Heart left ventricle (tissue), 16 donors: ENCODE measurements around the gene WDR5B. TPM values are rescaled to one million over a fixed set of nuclear protein-coding genes. Genes with fewer than 3 reads are reported as not detected.

ENCODE experiments used
- ATAC-seq, 4 donors: fragments of 200-7000 bp; cut with Tn5 transposase; one replicate each; pipeline ENCODE4 v1.9.1; 2020 to 2022; ENCODE audit warnings: moderate library complexity in 4 of 4, mild to moderate bottlenecking in 3 of 4, moderate number of reproducible peaks in 1 of 4
- DNase-seq, 5 donors: peaks; one replicate each; pipeline ENCODE4 v3.0.0-alpha.2; 2020
- H3K27ac ChIP-seq, 12 donors: fragments of 200-600 bp; sonication (generic) in 4 of 12; one replicate each; pipeline versions ENCODE4 v1.5.0 to v1.8.0; 2016 to 2022; ENCODE audit warnings: mild to moderate bottlenecking in 2 of 12
- H3K27me3 ChIP-seq, 9 donors: fragments of 200-600 bp; sonication (generic) in 2 of 9; one replicate each; pipeline versions ENCODE4 v1.5.1 to v1.8.0; 2016 to 2022; ENCODE audit warnings: mild to moderate bottlenecking in 3 of 9
- H3K36me3 ChIP-seq, 9 donors: fragments of 200-600 bp; sonication (generic) in 2 of 9; one replicate each; pipeline versions ENCODE4 v1.5.0 to v1.8.0; 2018 to 2022; ENCODE audit warnings: mild to moderate bottlenecking in 2 of 9
- H3K4me1 ChIP-seq, 12 donors: fragments of 200-600 bp; sonication (generic) in 4 of 12; one replicate each; pipeline versions ENCODE4 v1.5.0 to v1.8.0; 2016 to 2022; ENCODE audit warnings: mild to moderate bottlenecking in 3 of 12
- H3K4me3 ChIP-seq, 12 donors: fragments of 200-600 bp; sonication (generic) in 4 of 12; one replicate each; pipeline versions ENCODE4 v1.5.0 to v1.8.0; 2017 to 2022; ENCODE audit warnings: mild to moderate bottlenecking in 9 of 12, moderate library complexity in 4 of 12
- H3K9me3 ChIP-seq, 12 donors: fragments of 200-600 bp; sonication (generic) in 4 of 12; one replicate each; pipeline versions ENCODE4 v1.5.0 to v1.8.0; 2016 to 2022; ENCODE audit warnings: mild to moderate bottlenecking in 1 of 12
- CTCF ChIP-seq, 12 donors: fragments of 200-600 bp; sonication (generic) in 4 of 12; IDR thresholded peaks; one replicate each; pipeline versions ENCODE4 v1.5.0 to v1.8.0; 2018 to 2022; ENCODE audit warnings: antibody characterized with exemption in 12 of 12, mild to moderate bottlenecking in 5 of 12
- POLR2A ChIP-seq, 2 donors: fragments of 450-650 bp; IDR thresholded peaks; one replicate each; pipeline ENCODE4 v1.6.1; 2017; ENCODE audit warnings: antibody characterized with exemption in 2 of 2, mild to moderate bottlenecking in 2 of 2, moderate library complexity in 2 of 2
- WGBS, 4 donors: extraction: QIAGEN DNeasy Blood & Tissue Kit in 2 of 4; methylation state at CpG; one replicate each; pipeline versions ENCODE4 v1.1.5 to v1.1.7; 2013 to 2018; 5-methylcytosine and 5-hydroxymethylcytosine counted together
- intact Hi-C, 10 donors: fragments of 100-400 bp; cut with DNase I; formaldehyde crosslinking; loops; one replicate each; pipeline versions ENCODE4 v1.11.1 to v1.14.2; 2022
- polyA plus RNA-seq, 2 donors: library from polyadenylated mRNA; stranded (reverse); fragments of 200-250 nt; gene quantifications; one replicate each; pipeline ENCODE4 v1.2.3, GENCODE V29; 2013
- total RNA-seq, 9 donors: library from RNA; depleted of rRNA in 2 of 9; stranded (reverse); fragments of >200 nt in 2 of 9; fragmentation: NEBNext Ultra II Directional in 3 of 9; extraction: Animal tissue kit (Norgen Biotek cat#: 25700) in 3 of 9; gene quantifications; one replicate each; pipeline versions ENCODE4 v1.1.0 to v1.2.4, GENCODE V29; 2016 to 2023
- donor health status: ischemic (EF 13 %, LVEDD 7.1; RV severe dilation, severe dysfunction).
- donor health status: healthy with polysubstance abuse.
- donor health status: DM: no; HTN: yes; CAD: no.
- donor health status: DM: no; HTN: no; CAD: no.
- donor health status: ischemic (EF 25% LVEDD 6.9; RV normal size, moderate dysfunction).
- donor health status: ischemic (EF 25% LVEDD 5.7; RV mildly dilated, moderate dysfunction).
- donor health status: healthy.
- donor health status: DM: yes; HTN: yes; CAD: no.
- donor health status: ischemic (EF 35%, LVEDD 5.7; RV mildly dilated, moderate dysfunction).
- donor health status: nonischemic (EF 11% LVEDD 7.7; RV severe dilation, severe dysfunction).
- donor health status: DM: yes; HTN: yes; CAD: no.
- donor health status: PGD.
- donor health status: ischemic (EF 29% LVEDD 5.4; RV normal size, mild dysfunction).
- donor health status: nonischemic (EF 23%, LVEDD 6.1; RV moderate dilation, normal function).

The WDR5B gene
- total and polyA plus RNA-seq, 11 donors: 1.3 to 4.9 (median 2.9) TPM

DNA sequence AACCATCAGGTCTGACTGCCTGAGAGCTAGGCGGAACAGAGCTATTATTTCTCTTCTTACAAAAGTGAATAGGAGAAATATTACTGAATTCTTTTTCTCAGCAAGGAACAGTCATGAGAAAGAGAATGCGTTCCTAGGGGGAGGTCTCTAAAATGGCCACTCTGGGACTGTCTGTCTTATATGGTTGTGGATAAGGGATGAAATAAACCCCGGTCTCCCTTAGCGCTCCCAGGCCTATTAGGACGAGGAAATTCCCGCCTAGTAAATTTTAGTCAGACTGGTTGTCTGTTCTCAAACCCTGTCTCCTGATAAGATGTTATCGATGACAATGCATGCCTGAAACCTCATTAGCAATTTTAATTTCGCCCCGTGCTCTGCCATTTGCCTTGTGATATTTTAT is 20.1 kb upstream of the WDR5B start:
- peaks cover 0 to 100% (median 95%) of the 10 kb centered on the region in 9 donors for H3K36me3 ChIP-seq
- DNase-seq (no peak), ATAC-seq (no peak)
- WGBS, 4 donors: 93 to 98% (median 96%) methylated on average over 9 of the region's 9 CpGs
- H3K27me3 ChIP-seq: no peaks in the 10 kb centered on the region
- peaks cover 0 to 15% (median 3%) of the 10 kb centered on the region in 12 donors for H3K9me3 ChIP-seq
- no peaks in the 10 kb centered on the region for H3K4me1 ChIP-seq
- no peak overlapping the region for H3K27ac ChIP-seq
- H3K4me3 ChIP-seq: no peak overlapping the region
- intact Hi-C loops: no loop called here
- TF ChIP-seq CTCF (IDR thresholded peaks at IDR 0.05): no peak
- no peak for TF ChIP-seq POLR2A (IDR thresholded peaks at IDR 0.05)

- DNase-seq: no peak
- H3K27me3 ChIP-seq: no peaks in the 10 kb centered on the region
- peaks cover 0 to 98% (median 83%) of the 10 kb centered on the region in 9 donors for H3K36me3 ChIP-seq
- H3K27ac ChIP-seq: no peak overlapping the region
- H3K4me1 ChIP-seq: peaks cover 0 to 5% (median 0%) of the 10 kb centered on the region in 12 donors
- H3K9me3 ChIP-seq: peaks cover 0 to 14% (median 0%) of the 10 kb centered on the region in 12 donors
- TF ChIP-seq CTCF (IDR thresholded peaks at IDR 0.05) (no peak), POLR2A (IDR thresholded peaks at IDR 0.05) (no peak)
- no peak overlapping the region for H3K4me3 ChIP-seq
- intact Hi-C loops: no loop called here
- 95 to 98% (median 97%) methylated on average over 2 of the region's 2 CpGs for WGBS, 4 donors
- ATAC-seq: no peak
These were observed 14.5 kb upstream of the WDR5B start for GRCh38 chr3:122430371-122430770.

- Histone ChIP-seq H3K36me3 (peaks cover 0 to 92% (median 81%) of the 10 kb centered on the region in 9 donors), H3K27ac (no peak overlapping the region), H3K9me3 (peaks cover 0 to 14% (median 0%) of the 10 kb centered on the region in 12 donors), H3K4me1 (peaks cover 0 to 5% (median 0%) of the 10 kb centered on the region in 12 donors), H3K27me3 (no peaks in the 10 kb centered on the region), H3K4me3 (no peak overlapping the region)
- intact Hi-C loops: no loop called here
- ATAC-seq (no peak), DNase-seq (no peak)
- WGBS, 4 donors: 88 to 93% (median 89%) methylated on average over 2 of the region's 2 CpGs
- no peak for TF ChIP-seq CTCF (IDR thresholded peaks at IDR 0.05)
- no peak for TF ChIP-seq POLR2A (IDR thresholded peaks at IDR 0.05)
These were observed 12.1 kb upstream of the WDR5B start for GRCh38 chr3:122427857-122428471.

DNA sequence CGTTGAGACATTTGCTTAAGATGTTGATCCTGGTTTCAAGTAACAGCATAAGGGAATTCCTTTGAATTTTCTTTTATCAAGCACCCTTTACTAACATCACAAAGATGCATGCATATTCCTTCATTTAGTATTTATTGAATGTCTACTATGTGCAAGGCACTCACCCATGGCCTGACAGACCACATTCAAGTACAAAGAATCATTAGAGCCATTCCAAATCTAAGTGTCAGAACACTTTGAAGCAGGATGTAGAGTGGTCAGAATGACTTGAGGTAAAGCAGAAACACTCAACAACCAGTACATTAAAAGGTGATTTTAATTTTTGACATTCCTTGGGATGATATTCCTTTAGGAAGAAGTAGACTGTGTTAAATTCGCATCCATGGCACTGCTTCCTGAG is 6.0 kb upstream of the WDR5B start:
- ATAC-seq: no peak
- intact Hi-C loops: no loop called here

More for the DNA sequence above, 6.0 kb upstream of the WDR5B start:
- Histone ChIP-seq H3K36me3 (peaks cover 0 to 57% (median 45%) of the 10 kb centered on the region in 9 donors), H3K9me3 (no peaks in the 10 kb centered on the region), H3K27ac (no peak overlapping the region), H3K4me3 (no peak overlapping the region), H3K27me3 (no peaks in the 10 kb centered on the region), H3K4me1 (peaks cover 0 to 12% (median 6%) of the 10 kb centered on the region in 12 donors)
- WGBS, 4 donors: 93 to 98% (median 97%) methylated on average over 2 of the region's 2 CpGs
- TF ChIP-seq CTCF (IDR thresholded peaks at IDR 0.05): no peak
- TF ChIP-seq POLR2A (IDR thresholded peaks at IDR 0.05): no peak
- DNase-seq: no peak
